HG02981 (cell line): ENCODE data around the gene ZBTB14.
A peak's percentile ranks its signal among the peaks of the same experiment; 100 is the strongest.

Experiments
- ATAC-seq: cut with Tn5 transposase; IDR thresholded peaks from one replicate; pipeline ENCODE4 v1.9.1; 2021; ENCODE audit warnings: mild to moderate bottlenecking, moderate library complexity; ENCODE audit not compliant: unreplicated experiment

The ZBTB14 gene

DNA sequence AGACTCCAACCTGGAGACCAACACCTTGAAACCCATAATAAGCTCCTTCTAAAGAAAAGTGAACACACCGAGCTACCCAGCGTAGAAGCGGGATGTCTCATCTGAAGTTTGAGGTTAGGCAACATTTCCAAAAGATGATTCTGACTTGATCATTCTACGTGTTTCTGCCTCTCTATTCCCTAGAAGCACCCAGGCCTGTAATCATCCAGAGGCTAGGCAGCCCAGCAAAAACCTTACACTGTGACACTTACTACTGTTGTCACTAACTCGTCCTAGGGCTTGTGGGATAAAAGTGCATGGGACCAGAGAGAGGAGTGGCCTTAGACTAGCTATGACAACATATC lies 1.4 kb downstream of the ZBTB14 start:
- ATAC-seq: no peak

DNA sequence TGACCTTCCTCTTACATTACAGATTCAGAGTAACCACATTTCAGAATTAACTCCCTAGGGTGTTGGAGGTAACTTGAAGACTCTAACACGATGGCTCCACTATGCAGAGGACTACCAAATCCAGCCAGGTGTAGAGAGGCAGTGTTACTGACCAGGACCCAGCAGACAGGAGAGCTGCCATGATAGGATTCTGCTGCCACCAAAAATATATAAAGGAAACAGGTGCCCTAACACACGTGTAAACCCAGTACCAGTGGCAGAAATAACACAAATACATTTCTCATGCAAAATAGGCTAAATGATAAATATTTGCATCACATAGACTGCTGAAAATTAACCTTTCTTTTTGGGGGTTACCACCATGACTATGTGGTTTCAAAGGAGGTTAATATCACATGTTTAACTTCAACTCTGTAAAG lies 7.0 kb downstream of the ZBTB14 start:
- ATAC-seq: peak; percentile 86

DNA sequence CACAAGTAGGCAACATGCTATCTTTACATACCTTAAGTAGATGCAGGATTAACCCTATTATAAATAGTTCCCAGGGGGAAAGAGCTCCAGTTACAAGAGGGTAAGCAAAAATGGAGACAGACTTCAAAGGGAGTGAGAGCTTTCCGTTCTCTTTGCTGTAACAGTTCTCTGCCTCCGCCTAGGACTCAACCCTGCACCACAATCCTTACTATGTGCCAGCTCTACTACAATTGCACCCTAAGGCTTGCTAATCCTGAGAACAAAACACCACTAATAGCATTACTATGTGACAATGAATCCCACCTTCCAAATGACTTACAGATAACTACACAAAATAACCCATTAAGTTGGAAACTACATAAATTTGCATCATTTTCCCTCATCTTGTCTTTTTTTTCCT lies 7.7 kb downstream of the ZBTB14 start:
- ATAC-seq: no peak

DNA sequence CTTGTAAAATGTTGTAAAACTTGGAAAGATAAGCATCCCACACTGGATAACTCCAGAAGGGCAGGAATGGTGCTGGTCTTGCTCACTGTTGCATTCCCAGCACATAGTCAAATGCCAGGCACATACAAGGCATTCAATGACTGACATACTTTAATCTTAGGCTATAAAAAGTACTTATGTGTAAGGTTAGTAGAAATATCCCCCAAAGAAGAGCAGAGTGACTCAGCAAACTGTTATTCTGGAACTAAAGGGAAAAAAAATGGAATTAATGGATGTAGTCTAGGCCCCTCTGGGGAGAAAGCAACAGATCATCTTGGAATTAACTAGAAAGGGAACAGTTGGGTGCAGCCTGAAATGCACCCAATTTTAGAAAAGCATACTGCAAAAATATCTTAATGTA lies 9.0 kb downstream of the ZBTB14 start:
- no peak for ATAC-seq

DNA sequence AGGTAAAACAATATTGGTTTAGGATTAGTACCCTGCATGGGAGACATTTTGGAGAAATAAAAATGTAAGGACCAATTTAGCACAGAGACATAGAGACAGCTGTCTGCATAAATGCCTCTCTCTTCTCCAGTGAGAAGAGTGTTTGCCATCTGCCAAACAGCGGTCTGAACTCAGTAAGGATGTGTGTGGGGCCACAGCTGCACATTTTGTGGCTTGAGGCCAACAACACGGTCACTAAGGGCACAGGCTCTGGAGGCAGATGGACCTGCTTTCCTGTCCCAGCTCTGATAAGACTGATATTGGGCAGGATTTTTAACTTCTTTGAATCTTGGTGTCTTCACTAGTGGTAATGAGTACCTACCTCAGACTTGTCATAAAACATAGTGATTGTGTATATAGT lies 10.2 kb downstream of the ZBTB14 start:
- ATAC-seq: no peak

DNA sequence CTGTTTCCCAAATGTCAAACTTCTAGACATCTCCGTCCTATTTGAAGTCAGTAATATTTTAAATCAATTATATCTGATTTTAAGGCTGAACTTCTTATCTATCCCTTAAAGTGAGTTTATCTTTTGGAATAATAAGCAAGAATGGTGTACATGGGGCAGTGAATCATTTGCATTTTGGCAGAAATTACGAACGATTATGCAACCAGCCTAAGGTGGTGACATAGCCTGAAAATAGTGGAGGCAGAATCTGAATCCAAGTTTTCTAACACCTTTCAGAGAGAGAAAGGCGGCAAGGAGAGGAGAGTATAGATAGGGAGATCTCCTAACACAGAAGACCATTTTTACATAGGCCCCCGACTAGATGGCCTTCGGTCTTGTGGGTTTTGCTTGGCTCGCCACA lies 10.7 kb downstream of the ZBTB14 start:
- ATAC-seq: no peak

DNA sequence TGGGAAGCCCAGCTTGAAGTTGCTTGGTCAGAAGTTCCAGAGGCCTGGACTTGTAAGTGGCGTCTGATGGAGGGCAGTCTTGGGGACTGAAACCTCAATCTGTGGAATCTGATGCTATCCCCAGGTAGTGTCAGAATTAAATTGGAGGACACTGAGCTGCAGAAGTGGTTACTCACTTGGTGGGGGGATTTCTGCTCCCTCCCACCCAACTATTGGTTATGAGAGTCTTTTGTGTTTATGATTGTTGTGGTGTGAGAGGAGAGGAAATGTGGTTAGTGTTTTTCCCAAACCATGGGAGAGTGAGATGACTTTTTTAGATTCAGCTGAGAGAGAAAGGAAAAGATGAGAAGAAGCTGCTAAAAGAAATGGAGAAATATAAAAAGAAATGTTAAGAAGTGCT lies 12.8 kb downstream of the ZBTB14 start:
- ATAC-seq: no peak

DNA sequence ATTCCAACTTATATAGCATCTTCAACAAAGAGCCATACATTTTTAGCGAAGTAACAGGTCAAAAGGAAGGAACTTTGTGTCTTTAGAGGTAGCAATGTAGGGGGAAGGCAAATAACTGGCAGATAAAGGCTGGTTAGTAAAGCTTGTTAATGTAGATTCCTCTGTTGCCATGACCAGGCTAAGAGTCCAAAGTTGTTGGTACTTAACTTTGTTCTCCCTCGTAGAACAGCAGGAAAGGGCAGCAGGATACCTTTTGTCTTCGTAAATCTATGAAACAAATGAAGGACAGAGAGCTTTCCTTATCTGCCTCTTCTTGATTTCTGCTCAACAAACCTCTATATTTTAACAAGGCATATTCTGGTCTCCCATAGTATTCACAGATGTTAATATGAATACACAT lies 18.6 kb downstream of the ZBTB14 start:
- no peak for ATAC-seq

DNA sequence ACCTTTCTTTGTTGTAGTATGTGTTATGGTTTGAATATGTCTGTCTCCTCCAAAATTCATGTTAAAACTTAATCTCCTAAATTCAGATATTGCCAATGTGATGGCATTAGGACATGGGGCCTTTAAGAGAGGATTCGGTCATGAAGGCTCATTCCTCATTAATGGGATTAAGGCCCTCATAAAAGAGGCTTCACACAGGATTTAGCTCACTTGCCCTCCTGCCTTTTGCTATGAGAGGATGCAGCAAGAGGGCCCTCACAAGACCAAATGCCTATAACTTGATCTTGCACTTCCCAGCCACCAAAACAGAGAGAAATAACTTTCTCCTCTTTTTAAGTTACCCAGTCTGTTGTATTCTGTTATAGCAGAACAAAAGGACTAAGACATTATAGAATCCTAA lies 19.7 kb downstream of the ZBTB14 start:
- no peak for ATAC-seq

DNA sequence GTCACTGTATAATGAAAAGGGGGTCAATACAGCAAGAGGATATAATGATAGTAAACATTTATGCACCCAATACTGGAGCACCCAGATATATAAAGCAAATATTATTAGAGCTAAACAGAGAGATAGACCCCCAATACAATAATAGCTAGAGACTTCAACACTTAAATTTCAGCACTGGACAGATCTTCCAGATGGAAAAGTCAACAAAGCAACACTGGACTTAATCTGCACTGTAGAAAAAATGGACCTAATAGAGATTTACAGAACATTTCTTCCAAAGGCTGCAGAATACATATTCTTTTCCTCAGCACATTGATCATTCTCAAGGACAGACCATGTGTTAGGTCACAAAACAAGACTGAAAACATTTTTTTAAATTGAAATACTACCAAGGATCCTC lies 26.7 kb downstream of the ZBTB14 start:
- ATAC-seq: no peak

DNA sequence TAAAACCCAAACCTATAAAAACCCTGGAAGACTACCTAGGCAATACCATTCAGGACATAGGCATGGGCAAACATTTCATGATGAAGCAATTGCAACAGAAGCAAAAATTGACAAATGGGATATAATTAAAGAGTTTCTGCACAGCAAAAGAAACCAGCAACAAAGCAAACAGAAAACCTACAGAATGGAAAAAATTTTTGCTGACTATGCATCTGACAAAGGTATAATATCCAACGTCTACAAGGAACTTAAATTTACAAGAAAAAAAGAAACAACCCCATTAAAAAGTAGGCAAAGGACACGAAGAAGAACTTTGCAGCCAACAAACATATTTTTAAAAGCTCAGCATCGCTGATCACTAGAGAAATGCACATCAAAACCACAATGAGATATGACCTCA lies 28.8 kb downstream of the ZBTB14 start:
- no peak for ATAC-seq

DNA sequence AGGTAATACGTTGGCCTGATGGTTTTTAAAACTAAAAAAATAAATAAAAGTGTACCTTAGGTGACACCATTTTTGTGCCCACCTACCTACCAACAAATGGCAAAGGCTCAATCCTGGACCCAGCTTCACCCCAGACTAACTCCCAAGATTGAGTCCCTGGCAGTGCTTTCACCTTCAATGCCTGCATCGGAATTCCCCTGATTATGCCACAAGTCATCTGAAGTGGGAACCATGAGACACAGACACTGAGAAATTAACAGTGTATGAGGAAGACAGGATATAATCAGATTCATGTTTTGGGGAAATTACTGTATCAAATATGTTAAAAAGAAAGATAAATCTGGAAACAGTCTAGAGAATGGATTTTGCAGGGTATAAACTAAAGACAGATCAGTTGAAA lies 41.6 kb downstream of the ZBTB14 start:
- ATAC-seq: peak; percentile 57

DNA sequence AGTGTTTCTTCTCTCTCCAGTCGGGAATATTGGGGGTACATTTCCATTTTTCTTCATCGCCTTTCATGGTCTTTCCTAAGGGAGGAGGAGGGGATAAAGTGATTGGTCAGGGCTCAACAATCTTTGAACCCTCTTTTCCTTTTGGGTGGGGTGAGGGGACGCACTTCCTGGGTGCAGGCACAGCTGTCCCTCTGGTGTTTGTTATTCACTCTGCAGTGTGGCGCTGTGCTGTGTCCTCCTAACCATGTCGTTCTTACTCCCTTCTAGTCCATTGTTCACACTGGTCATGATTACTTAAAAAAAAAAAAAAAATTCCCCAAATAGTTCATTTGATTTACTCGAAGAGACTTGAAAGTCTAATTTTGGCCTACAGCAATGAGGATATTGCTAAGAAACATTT lies 44.4 kb downstream of the ZBTB14 start:
- no peak for ATAC-seq

DNA sequence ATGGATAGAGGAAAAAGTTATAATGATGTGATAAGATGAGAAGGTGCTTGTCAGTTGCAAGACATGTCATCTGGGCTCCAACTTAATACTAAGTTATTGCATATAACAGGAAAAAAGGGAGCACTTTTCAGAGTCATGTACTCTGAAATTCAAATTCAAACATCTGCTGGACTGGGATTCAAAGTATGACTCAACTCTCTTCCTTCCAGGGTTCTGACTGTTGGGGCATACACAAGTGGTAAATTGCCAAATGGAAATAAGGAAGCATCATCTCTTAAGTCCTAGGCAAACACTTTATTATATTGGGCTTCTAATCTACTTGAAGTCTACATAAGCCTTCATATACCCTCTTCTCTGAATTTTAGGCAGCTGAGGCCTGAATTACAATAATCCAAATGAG lies 44.9 kb downstream of the ZBTB14 start:
- no peak for ATAC-seq

DNA sequence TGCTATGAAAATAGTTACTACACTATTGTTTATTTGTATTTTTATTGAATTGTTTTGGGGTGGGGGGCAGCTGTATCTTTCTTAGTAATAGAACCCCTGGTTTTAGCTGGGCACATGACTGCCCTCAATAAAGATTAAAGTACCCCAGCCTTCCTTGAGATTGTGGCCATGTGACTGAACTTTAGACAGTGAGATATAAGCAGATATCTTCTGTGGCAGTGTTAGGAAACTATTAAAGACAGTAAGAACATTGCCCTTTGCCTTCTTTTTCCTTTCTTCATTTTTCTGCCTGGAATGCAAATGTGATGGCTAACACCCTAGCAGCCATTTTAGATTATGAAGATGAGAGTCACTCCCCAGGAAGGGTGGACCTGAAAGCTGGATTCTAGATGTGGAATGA lies 50.6 kb downstream of the ZBTB14 start:
- no peak for ATAC-seq

DNA sequence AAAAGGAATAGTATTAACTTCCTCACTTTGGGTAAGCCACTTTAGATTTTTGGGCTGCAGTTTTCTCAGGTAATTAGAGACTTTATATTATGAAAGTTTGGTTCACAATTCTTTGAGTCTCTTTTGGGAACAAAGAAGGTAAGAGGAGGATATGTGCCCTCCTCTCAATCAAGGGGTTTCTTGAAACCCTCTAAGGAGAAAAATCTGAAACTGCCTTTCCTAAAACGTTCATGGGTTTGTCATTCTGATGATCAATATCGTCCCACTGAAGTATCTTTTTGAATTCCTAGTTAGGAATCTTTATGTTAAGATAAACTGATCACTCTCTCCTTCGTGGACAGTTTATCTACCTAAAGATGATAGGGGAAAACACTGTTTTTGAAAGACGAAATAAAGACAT lies 56.1 kb downstream of the ZBTB14 start:
- ATAC-seq: no peak
